Activated CD8-positive, alpha-beta memory T cell treated with anti-CD3 and anti-CD28 coated beads for 48 hours (primary cell): ENCODE data around the gene PXYLP1.
"Not testable (repeated sequence)": the region's sequence is repeated elsewhere in the genome, so short reads cannot be mapped to it uniquely, and the experiment has no call there.

Experiments
- DNase-seq, 3 experiments: peaks; one replicate each; pipeline ENCODE4 v3.0.0-alpha.2; 2020; ENCODE audit warnings: low read depth in 2 of 3, low spot score in 2 of 3

The PXYLP1 gene

GRCh38 chr3:141291559-141292355, 60.1 kb downstream of the PXYLP1 start:
- no peak for DNase-seq

DNA sequence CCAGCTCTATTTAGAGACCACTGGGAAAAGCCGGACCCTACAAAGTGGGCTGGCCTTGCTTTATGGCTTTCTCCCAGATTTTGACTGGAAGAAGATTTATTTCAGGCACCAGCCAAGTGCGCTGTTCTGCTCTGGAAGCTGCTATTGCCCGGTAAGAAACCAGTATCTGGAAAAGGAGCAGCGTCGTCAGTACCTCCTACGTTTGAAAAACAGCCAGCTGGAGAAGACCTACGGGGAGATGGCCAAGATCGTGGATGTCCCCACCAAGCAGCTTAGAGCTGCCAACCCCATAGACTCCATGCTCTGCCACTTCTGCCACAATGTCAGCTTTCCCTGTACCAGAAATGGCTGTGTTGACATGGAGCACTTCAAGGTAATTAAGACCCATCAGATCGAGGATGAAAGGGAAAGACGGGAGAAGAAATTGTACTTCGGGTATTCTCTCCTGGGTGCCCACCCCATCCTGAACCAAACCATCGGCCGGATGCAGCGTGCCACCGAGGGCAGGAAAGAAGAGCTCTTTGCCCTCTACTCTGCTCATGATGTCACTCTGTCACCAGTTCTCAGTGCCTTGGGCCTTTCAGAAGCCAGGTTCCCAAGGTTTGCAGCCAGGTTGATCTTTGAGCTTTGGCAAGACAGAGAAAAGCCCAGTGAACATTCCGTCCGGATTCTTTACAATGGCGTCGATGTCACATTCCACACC, 60.9 kb downstream of the PXYLP1 start:
- no peak for DNase-seq

- no peak for DNase-seq
These were observed 62.7 kb downstream of the PXYLP1 start for GRCh38 chr3:141294301-141294700.

DNA sequence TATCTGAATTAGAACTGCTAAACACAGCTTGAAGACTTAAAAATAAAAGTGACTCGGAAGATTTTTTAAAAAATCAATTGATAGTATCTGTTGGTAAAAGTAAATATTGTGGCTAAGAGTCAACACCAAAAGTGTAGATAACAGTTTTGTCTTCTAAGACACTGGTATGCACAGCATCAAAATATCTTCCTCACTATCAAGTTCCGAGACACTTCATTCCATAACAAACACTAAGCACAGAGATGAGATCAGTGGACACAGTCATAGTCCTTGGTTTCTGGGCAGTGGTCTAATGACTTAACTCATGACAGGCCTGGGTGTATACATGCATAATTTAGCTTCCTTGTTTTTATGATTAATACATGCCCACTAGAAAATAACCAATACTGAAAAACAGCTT, 63.2 kb downstream of the PXYLP1 start:
- DNase-seq: no peak

DNA sequence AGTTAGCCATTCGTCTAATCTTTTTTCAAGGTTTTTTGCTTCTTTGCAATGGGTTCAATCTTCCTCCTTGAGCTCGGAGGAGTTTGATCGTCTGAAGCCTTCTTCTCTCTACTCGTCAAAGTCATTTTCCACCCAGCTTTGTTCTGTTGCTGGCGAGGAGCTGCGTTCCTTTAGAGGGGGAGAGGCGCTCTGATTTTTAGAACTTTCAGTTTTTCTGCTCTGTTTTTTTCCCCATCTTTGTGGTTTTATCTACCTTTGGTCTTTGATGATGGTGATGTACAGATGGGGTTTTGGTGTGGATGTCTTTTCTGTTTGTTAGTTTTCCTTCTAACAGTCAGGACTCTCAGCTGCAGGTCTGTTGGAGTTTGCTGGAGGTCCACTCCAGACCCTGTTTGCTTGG, 68.8 kb downstream of the PXYLP1 start:
- not testable (repeated sequence) for DNase-seq

DNA sequence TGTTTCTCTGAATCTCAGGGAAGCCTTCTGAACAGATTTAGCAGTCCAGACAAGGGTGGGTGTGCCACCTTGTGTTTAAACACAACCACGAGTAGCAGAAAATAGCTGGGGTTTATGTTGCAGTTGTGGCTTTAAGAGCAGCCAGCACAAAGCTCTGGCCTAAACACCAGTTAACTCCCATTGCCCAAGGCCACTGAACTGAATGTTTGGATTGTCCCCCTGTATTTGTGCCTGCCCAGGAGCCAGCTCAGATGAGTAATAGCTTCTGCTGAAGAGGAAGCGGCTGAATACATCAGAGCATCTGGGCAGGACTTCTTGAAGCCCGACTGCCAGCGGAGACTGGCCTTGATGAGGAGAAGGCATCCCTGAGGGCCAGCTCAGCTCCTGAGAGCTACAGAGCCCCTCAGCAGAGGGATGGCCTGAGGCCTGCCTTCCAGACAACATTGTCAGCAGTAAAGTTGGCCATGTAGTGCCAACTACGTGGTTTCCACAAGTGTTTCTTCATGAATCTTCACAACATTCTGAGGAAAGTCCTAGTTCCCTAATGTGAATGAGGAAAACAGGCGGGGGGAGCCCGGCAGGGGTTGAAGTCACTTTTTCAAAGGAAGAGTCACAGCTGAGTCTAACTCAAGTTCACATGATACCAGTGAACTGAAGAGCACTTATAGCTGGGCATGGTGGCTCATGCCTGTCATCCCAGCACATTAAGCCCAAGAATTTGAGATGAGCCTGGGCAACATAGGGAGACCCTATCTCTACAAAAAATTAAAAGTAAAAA, 70.9 kb downstream of the PXYLP1 start:
- DNase-seq: no peak

GRCh38 chr3:141303481-141304223, 72.0 kb downstream of the PXYLP1 start:
- DNase-seq: no peak

GRCh38 chr3:141305436-141305835, 73.8 kb downstream of the PXYLP1 start:
- DNase-seq: no peak

- DNase-seq: no peak
These were observed 74.7 kb downstream of the PXYLP1 start for GRCh38 chr3:141306276-141306675.

DNA sequence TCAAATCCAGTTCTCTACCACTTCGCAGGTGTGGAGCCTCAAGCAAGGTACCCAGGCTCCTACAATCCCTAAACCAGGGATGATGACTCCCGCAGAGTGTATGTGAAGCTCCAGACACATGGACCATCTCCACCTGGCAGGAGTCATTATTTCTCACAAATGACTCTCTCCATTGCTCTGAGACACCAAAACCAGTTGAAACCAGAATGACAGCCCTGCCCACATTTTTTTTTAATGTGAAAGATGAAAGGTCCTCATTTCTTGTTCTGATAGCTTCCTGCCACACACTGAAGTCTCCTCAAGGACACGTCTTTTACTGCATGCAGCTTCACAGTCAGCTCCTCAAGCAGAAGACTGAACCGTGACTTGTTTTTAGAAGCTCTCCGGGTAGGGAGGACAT, 75.3 kb downstream of the PXYLP1 start:
- DNase-seq: no peak

- no peak for DNase-seq
These were observed 75.9 kb downstream of the PXYLP1 start for GRCh38 chr3:141307351-141308059.

DNA sequence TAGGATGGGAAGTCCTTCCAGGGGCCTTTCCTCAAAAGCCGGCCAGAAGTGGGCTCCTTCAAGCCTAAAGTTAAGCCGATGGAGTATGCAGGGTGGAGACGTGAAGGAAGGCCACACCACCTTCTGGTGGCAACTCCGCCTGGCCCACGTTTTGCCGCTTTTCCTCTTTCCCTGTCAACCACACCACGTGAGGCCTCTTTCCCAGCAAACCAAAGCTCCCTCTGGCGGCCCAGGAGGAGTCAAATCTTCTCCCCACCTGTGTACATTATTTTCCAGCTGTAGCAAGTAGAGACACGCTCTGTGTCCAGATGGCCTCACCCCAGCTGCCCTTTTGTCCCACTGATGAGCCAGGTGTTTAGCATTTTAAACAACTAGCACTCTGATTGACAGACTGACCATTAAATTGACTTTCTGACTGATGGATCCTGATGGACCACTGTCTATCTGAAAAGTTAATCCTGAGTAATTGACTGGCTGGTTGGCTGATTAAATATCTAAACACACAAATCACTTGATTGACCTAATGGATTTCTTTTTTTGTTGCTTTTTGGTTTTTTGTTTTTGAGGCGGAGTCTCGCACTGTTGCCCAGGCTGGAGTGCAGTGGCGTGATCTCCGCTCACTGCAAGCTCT, 77.1 kb downstream of the PXYLP1 start:
- DNase-seq: no peak

DNA sequence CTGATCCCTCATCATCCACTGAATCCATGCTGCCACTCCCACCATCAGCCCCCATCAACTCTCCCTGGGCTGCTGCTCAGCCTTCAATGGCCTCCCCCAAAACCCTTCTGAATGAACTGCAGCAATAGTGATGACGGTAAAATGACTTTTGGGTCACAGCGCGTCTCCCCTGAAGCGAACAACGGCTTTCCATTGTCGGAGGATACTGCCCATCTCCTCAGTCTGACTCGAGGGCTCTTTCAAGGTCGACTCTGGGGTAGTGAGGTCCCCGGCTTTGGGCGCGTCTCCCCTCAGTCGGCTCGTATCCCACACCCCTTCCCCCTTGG, 79.5 kb downstream of the PXYLP1 start:
- DNase-seq: no peak

- peak; percentile 88 to 98 (median 97) for DNase-seq
These were observed 80.1 kb downstream of the PXYLP1 start for GRCh38 chr3:141311496-141312353.

- no peak for DNase-seq
These were observed 80.9 kb downstream of the PXYLP1 start for GRCh38 chr3:141312354-141313092.

DNA sequence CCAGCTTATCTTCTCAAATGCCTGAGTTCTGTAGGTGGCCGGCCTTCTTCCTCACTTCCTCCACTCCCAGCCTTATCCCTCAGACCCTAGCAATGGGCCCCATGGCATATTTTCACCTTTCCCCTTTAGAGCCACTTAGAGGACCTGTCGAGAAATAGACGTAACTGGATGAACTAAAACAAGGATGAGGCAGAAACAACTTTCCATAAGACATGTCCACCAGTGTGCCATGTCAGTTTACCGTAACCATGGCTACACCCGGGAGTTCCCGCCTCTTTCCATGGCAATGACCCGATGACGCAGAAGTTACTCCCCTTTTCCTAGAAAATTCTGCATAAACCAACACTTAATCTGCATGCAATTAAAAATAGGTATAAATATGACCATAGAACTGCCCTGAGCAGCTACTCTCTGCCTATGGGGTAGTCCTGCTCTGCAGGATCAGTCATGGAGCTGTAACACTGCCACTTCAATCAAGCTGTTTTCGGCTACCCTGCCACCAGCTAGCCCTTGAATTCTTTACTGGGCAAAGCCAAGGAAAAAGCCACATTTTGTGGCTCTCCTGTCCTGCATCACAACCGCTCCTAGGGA, 81.6 kb downstream of the PXYLP1 start:
- no peak for DNase-seq

- DNase-seq: not testable (repeated sequence)
These were observed 82.8 kb downstream of the PXYLP1 start for GRCh38 chr3:141314415-141314814.

- DNase-seq: no peak
These were observed 85.2 kb downstream of the PXYLP1 start for GRCh38 chr3:141316851-141317250.
